ENCODE results near the gene EML6. TPM values are rescaled to one million over a fixed set of nuclear protein-coding genes. Genes with fewer than 3 reads are reported as not detected.

The EML6 gene
- total RNA-seq, 1 experiment from 2014 or later: 15.7 TPM

- Histone ChIP-seq H3K79me2 (ENCODE audit: low read length) (no peaks in the 10 kb centered on the region), H3F3A (ENCODE audit: low read length, unreplicated experiment) (no peaks in the 10 kb centered on the region), H3K4me1 (ENCODE audit: insufficient read depth, low read length) (no peaks in the 10 kb centered on the region), H2AFZ (ENCODE audit: low read length) (no peak overlapping the region), H3K9ac (ENCODE audit: low read length) (no peak overlapping the region), H3K27ac (ENCODE audit: low read length) (no peak overlapping the region), H3K9me2 (replicated peaks; ENCODE audit: low read length) (no peaks in the 10 kb centered on the region), H3K27me3 (ENCODE audit: low read length) (no peaks in the 10 kb centered on the region), H3K4me3 (ENCODE audit: low read length) (no peak overlapping the region), H3K36me3 (ENCODE audit: low read depth, low read length) (peaks cover 3% of the 10 kb centered on the region; the same call in 1 of the 2 replicates), H3K4me2 (ENCODE audit: low read length) (no peak overlapping the region), H4K20me1 (ENCODE audit: low read length) (no peaks in the 10 kb centered on the region), H3K9me3 (ENCODE audit: low read length) (no peaks in the 10 kb centered on the region)
- no TSS peak for BruUV-seq (replicated peaks)
- TF ChIP-seq EZH2 (IDR thresholded peaks at IDR 0.05; ENCODE audit: low read length, unreplicated experiment): no peak
- TF ChIP-seq, protein P1, sequence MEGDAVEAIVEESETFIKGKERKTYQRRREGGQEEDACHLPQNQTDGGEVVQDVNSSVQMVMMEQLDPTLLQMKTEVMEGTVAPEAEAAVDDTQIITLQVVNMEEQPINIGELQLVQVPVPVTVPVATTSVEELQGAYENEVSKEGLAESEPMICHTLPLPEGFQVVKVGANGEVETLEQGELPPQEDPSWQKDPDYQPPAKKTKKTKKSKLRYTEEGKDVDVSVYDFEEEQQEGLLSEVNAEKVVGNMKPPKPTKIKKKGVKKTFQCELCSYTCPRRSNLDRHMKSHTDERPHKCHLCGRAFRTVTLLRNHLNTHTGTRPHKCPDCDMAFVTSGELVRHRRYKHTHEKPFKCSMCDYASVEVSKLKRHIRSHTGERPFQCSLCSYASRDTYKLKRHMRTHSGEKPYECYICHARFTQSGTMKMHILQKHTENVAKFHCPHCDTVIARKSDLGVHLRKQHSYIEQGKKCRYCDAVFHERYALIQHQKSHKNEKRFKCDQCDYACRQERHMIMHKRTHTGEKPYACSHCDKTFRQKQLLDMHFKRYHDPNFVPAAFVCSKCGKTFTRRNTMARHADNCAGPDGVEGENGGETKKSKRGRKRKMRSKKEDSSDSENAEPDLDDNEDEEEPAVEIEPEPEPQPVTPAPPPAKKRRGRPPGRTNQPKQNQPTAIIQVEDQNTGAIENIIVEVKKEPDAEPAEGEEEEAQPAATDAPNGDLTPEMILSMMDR (conservative IDR thresholded peaks at IDR 0.05; ENCODE audit: low read depth, low read length): no peak
- TF ChIP-seq EZH2phosphoT487 (IDR thresholded peaks at IDR 0.05; ENCODE audit: borderline replicate concordance, low read length): no peak
- intact Hi-C loops (cut with micrococcal nuclease): no loop called here
- ChIA-PET POLR2A (ENCODE audit: unreplicated experiment) (no interaction called here), CTCF (no interaction called here)
- DNase-seq (no peak), ATAC-seq (no peak)
Measured at GRCh38 chr2:54939446-54940118, 216.1 kb downstream of the EML6 start.

GRCh38 chr2:54940723-54941122, 217.3 kb downstream of the EML6 start:
- Histone ChIP-seq H3K4me3 (ENCODE audit: low read length) (no peak overlapping the region), H3K36me3 (ENCODE audit: low read depth, low read length) (peaks cover 3% of the 10 kb centered on the region; the same call in 1 of the 2 replicates), H2AFZ (ENCODE audit: low read length) (no peak overlapping the region), H3K27ac (ENCODE audit: low read length) (no peak overlapping the region), H3K79me2 (ENCODE audit: low read length) (no peaks in the 10 kb centered on the region), H4K20me1 (ENCODE audit: low read length) (no peaks in the 10 kb centered on the region), H3K9ac (ENCODE audit: low read length) (no peak overlapping the region), H3K4me1 (ENCODE audit: insufficient read depth, low read length) (peaks cover 6% of the 10 kb centered on the region), H3F3A (ENCODE audit: low read length, unreplicated experiment) (no peaks in the 10 kb centered on the region), H3K9me2 (replicated peaks; ENCODE audit: low read length) (no peaks in the 10 kb centered on the region), H3K27me3 (ENCODE audit: low read length) (no peaks in the 10 kb centered on the region), H3K9me3 (ENCODE audit: low read length) (no peaks in the 10 kb centered on the region), H3K4me2 (ENCODE audit: low read length) (no peak overlapping the region)
- ATAC-seq: no peak
- TF ChIP-seq, protein P1 (conservative IDR thresholded peaks at IDR 0.05; ENCODE audit: low read depth, low read length): no peak
- TF ChIP-seq EZH2 (IDR thresholded peaks at IDR 0.05; ENCODE audit: low read length, unreplicated experiment): no peak
- no peak for TF ChIP-seq EZH2phosphoT487 (IDR thresholded peaks at IDR 0.05; ENCODE audit: borderline replicate concordance, low read length)
- BruUV-seq (replicated peaks): no TSS peak
- intact Hi-C loops (cut with micrococcal nuclease): no loop called here
- DNase-seq: no peak
- ChIA-PET POLR2A (ENCODE audit: unreplicated experiment) (no interaction called here), CTCF (no interaction called here)

- Histone ChIP-seq H3K4me2 (ENCODE audit: low read length) (no peak overlapping the region), H2AFZ (ENCODE audit: low read length) (no peak overlapping the region), H3F3A (ENCODE audit: low read length, unreplicated experiment) (no peaks in the 10 kb centered on the region), H3K9me3 (ENCODE audit: low read length) (no peaks in the 10 kb centered on the region), H3K27ac (ENCODE audit: low read length) (no peak overlapping the region), H3K4me1 (ENCODE audit: insufficient read depth, low read length) (peaks cover 13% of the 10 kb centered on the region), H3K9ac (ENCODE audit: low read length) (no peak overlapping the region), H3K27me3 (ENCODE audit: low read length) (no peaks in the 10 kb centered on the region), H3K36me3 (ENCODE audit: low read depth, low read length) (peaks cover 3% of the 10 kb centered on the region; the same call in 1 of the 2 replicates), H3K79me2 (ENCODE audit: low read length) (no peaks in the 10 kb centered on the region), H4K20me1 (ENCODE audit: low read length) (no peaks in the 10 kb centered on the region), H3K4me3 (ENCODE audit: low read length) (no peak overlapping the region), H3K9me2 (replicated peaks; ENCODE audit: low read length) (no peaks in the 10 kb centered on the region)
- TF ChIP-seq EZH2phosphoT487 (IDR thresholded peaks at IDR 0.05; ENCODE audit: borderline replicate concordance, low read length) (no peak), EZH2 (IDR thresholded peaks at IDR 0.05; ENCODE audit: low read length, unreplicated experiment) (no peak)
- TF ChIP-seq, protein P1 (conservative IDR thresholded peaks at IDR 0.05; ENCODE audit: low read depth, low read length): no peak
- CTCF ChIA-PET: no interaction called here
- BruUV-seq (replicated peaks): no TSS peak
- intact Hi-C loops (cut with micrococcal nuclease): no loop called here
- no peak for DNase-seq
- no peak for ATAC-seq
- POLR2A ChIA-PET (ENCODE audit: unreplicated experiment): no interaction called here
Measured at GRCh38 chr2:54941248-54941984, 218.0 kb downstream of the EML6 start.
